Uterus (tissue), 2 donors: ENCODE measurements around the gene CRK.

Source experiments
- POLR2A ChIP-seq, 2 donors: fragments of 450-650 bp; IDR thresholded peaks; one replicate each; pipeline ENCODE4 v1.6.1; 2016; ENCODE audit warnings: antibody characterized with exemption in 2 of 2, mild to moderate bottlenecking in 1 of 2, moderate library complexity in 1 of 2
- TF ChIP-seq, protein P1 (sequence below), 4 experiments: fragments of 200-600 bp in 2 of 4; fragments of 450-650 bp in 2 of 4; sonication (generic) in 2 of 4; IDR thresholded peaks; one replicate each; pipeline ENCODE4 v1.5.1; 2016 to 2019; ENCODE audit warnings: antibody characterized with exemption in 4 of 4, mild to moderate bottlenecking in 2 of 4, moderate library complexity in 1 of 4

DNA sequence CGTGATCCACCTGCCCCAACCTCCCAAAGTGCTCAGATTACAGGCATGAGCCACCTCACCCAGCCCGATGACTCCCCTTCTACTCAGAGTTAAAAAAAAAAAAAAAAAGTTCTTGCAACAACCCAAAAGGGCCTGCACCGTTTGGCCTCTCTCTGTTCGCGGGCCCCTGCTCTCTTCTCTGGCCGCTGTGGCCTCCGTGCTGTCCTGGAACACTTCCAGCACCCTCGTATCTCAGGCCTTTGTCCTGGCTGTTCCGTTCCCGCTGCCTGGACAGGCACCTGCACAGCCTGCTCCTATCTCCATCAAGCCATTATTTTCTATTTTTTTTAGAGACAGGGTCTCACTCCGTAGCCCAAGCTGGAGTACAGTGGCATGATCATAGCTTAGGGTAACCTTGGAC is 25.7 kb upstream of the CRK start:
- TF ChIP-seq, protein P1, sequence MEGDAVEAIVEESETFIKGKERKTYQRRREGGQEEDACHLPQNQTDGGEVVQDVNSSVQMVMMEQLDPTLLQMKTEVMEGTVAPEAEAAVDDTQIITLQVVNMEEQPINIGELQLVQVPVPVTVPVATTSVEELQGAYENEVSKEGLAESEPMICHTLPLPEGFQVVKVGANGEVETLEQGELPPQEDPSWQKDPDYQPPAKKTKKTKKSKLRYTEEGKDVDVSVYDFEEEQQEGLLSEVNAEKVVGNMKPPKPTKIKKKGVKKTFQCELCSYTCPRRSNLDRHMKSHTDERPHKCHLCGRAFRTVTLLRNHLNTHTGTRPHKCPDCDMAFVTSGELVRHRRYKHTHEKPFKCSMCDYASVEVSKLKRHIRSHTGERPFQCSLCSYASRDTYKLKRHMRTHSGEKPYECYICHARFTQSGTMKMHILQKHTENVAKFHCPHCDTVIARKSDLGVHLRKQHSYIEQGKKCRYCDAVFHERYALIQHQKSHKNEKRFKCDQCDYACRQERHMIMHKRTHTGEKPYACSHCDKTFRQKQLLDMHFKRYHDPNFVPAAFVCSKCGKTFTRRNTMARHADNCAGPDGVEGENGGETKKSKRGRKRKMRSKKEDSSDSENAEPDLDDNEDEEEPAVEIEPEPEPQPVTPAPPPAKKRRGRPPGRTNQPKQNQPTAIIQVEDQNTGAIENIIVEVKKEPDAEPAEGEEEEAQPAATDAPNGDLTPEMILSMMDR (IDR thresholded peaks at IDR 0.05), result no peak
- TF ChIP-seq POLR2A (IDR thresholded peaks at IDR 0.05), result no peak
